HG03457 (cell line): ENCODE data around the gene ACACA.

ENCODE experiments used
- ATAC-seq: cut with Tn5 transposase; IDR thresholded peaks from one replicate; pipeline ENCODE4 v1.9.1; 2021; ENCODE audit warnings: moderate number of reproducible peaks; ENCODE audit not compliant: unreplicated experiment

Gene ACACA

GRCh38 chr17:37107406-37108083 is 299.1 kb downstream of the ACACA start:
- ATAC-seq = no peak

GRCh38 chr17:37106049-37106448 is 300.6 kb downstream of the ACACA start:
- ATAC-seq = no peak

- no peak for ATAC-seq
These were observed 303.4 kb downstream of the ACACA start for GRCh38 chr17:37103231-37103630.

- ATAC-seq = no peak
These were observed 305.3 kb downstream of the ACACA start for GRCh38 chr17:37101306-37101705.

- ATAC-seq = no peak
These were observed 306.4 kb downstream of the ACACA start for GRCh38 chr17:37100231-37100630.

- no peak for ATAC-seq
These were observed 307.5 kb downstream of the ACACA start for GRCh38 chr17:37098910-37099664.

GRCh38 chr17:37098152-37098551 is 308.5 kb downstream of the ACACA start:
- ATAC-seq = no peak

GRCh38 chr17:37097154-37097553 is 309.5 kb downstream of the ACACA start:
- no peak for ATAC-seq

- ATAC-seq = no peak
These were observed 310.6 kb downstream of the ACACA start for GRCh38 chr17:37096071-37096470.

GRCh38 chr17:37094391-37094790 is 312.2 kb downstream of the ACACA start:
- no peak for ATAC-seq

- ATAC-seq = no peak
These were observed 313.9 kb downstream of the ACACA start for GRCh38 chr17:37092701-37093100.

- no peak for ATAC-seq
These were observed 314.6 kb downstream of the ACACA start for GRCh38 chr17:37092071-37092470.

- ATAC-seq = no peak
These were observed 315.7 kb downstream of the ACACA start for GRCh38 chr17:37090941-37091340.

GRCh38 chr17:37089956-37090355 is 316.7 kb downstream of the ACACA start:
- ATAC-seq = no peak

- ATAC-seq = no peak
These were observed 317.7 kb downstream of the ACACA start for GRCh38 chr17:37088913-37089312.

- no peak for ATAC-seq
These were observed 318.2 kb downstream of the ACACA start for GRCh38 chr17:37088459-37088858.

GRCh38 chr17:37087683-37088082 is 319.0 kb downstream of the ACACA start:
- no peak for ATAC-seq

- ATAC-seq = no peak
These were observed 319.7 kb downstream of the ACACA start for GRCh38 chr17:37086948-37087347.

GRCh38 chr17:37086334-37086733 is 320.3 kb downstream of the ACACA start:
- ATAC-seq = no peak

GRCh38 chr17:37084372-37084771 is 322.3 kb downstream of the ACACA start:
- ATAC-seq = no peak

- no peak for ATAC-seq
These were observed 323.2 kb downstream of the ACACA start for GRCh38 chr17:37083456-37083855.

- no peak for ATAC-seq
These were observed 323.7 kb downstream of the ACACA start for GRCh38 chr17:37082985-37083384.
